Gastrocnemius medialis (tissue), 4 donors: ENCODE data around the gene TRIO. TPM values are rescaled to one million over a fixed set of nuclear protein-coding genes. Genes with fewer than 3 reads are reported as not detected.

Experiments used
- ATAC-seq, 2 donors: fragments of 150-250 bp; one replicate each; pipeline ENCODE4 v1.9.1; 2016
- DNase-seq, 2 donors: peaks; one replicate each; pipeline ENCODE4 v3.0.0-alpha.2; 2019
- H3K27ac ChIP-seq, 4 donors: fragments of 200-600 bp; sonication (generic); 1 replicate in 1 of 4; 2 replicates in 3 of 4; pipeline ENCODE4 v1.5.1; 2016 to 2018; ENCODE audit warnings: mild to moderate bottlenecking in 2 of 4, moderate library complexity in 1 of 4
- H3K27me3 ChIP-seq, 3 donors: fragments of 200-600 bp; sonication (generic) in 2 of 3; 1 replicate in 1 of 3; 2 replicates in 2 of 3; pipeline versions ENCODE4 v1.5.1 to v1.6.0; 2016 to 2019; ENCODE audit warnings: mild to moderate bottlenecking in 1 of 3, moderate library complexity in 1 of 3
- H3K36me3 ChIP-seq, 2 donors: fragments of 200-600 bp; sonication (generic) in 1 of 2; one replicate each; pipeline ENCODE4 v1.5.1; 2017 to 2018
- H3K4me1 ChIP-seq, 2 donors: fragments of 200-600 bp; sonication (generic) in 1 of 2; one replicate each; pipeline ENCODE4 v1.5.1; 2016 to 2017; ENCODE audit warnings: mild to moderate bottlenecking in 2 of 2
- H3K4me3 ChIP-seq, 4 donors: fragments of 200-600 bp; sonication (generic) in 3 of 4; 1 replicate in 1 of 4; 2 replicates in 3 of 4; pipeline ENCODE4 v1.5.1; 2016 to 2019; ENCODE audit warnings: mild to moderate bottlenecking in 2 of 4
- H3K9me3 ChIP-seq, 3 donors: fragments of 200-600 bp; sonication (generic) in 2 of 3; 1 replicate in 1 of 3; 2 replicates in 2 of 3; pipeline ENCODE4 v1.5.1; 2016 to 2019
- CTCF ChIP-seq, 5 experiments: fragments of 450-650 bp in 3 of 5; fragments of 200-600 bp in 2 of 5; sonication (generic) in 2 of 5; IDR thresholded peaks in 4 of 5; conservative IDR thresholded peaks in 1 of 5; 1 replicate in 4 of 5; 2 replicates in 1 of 5; pipeline ENCODE4 v1.5.1; 2016 to 2019; ENCODE audit warnings: antibody characterized with exemption in 5 of 5, mild to moderate bottlenecking in 3 of 5, moderate library complexity in 3 of 5
- POLR2A ChIP-seq, 2 donors: fragments of 450-650 bp; IDR thresholded peaks; one replicate each; pipeline ENCODE4 v1.6.1; 2017; ENCODE audit warnings: antibody characterized with exemption in 2 of 2, mild to moderate bottlenecking in 2 of 2, moderate library complexity in 2 of 2
- in situ Hi-C, 4 donors: fragments of 200-750 bp; cut with MboI; loops; one replicate each; pipeline versions ENCODE4 v1.15.0 to v1.8.0; 2017; ENCODE audit warnings: low sequenced_read_pairs in 4 of 4
- intact Hi-C: fragments of 100-400 bp; cut with DNase I; formaldehyde crosslinking; loops from one replicate; pipeline ENCODE4 v1.15.1; 2023; ENCODE audit warnings: low total_unique reads
- total RNA-seq, 4 donors: library from RNA; depleted of rRNA; stranded (reverse); fragments of >200 nt; gene quantifications; one replicate each; pipeline versions ENCODE4 v1.1.0 to v1.2.3, GENCODE V29; 2016

TRIO gene
- total RNA-seq, 4 donors from 2014 or later, result 31.5 to 57.5 (median 50.4) TPM

- in situ Hi-C loops, result no loop called here
- H3K4me1 ChIP-seq, result peaks cover 7 to 8% of the 10 kb centered on the region in 2 donors
- H3K27ac ChIP-seq, result peak overlapping the region; percentile 49 to 72 (median 69)
- no peaks in the 10 kb centered on the region for H3K9me3 ChIP-seq
- DNase-seq, result no peak
- TF ChIP-seq POLR2A (IDR thresholded peaks at IDR 0.05) (no peak), CTCF (IDR thresholded peaks at IDR 0.05 in 4 of 5, conservative IDR thresholded peaks at IDR 0.05 in 1 of 5) (no peak)
- H3K4me3 ChIP-seq, result no peak overlapping the region
- intact Hi-C loops, result no loop called here
- no peaks in the 10 kb centered on the region for H3K27me3 ChIP-seq
- no peaks in the 10 kb centered on the region for H3K36me3 ChIP-seq
- no peak for ATAC-seq
These were observed 296.1 kb downstream of the TRIO start for GRCh38 chr5:14439087-14439871.

GRCh38 chr5:14440223-14440581, 297.1 kb downstream of the TRIO start:
- in situ Hi-C loops (no loop called here), intact Hi-C loops (loop anchor here (5.0 kb wide), 1 partner anchor 43 kb away; no protein-coding TSS in a partner anchor)
- Histone ChIP-seq H3K27ac (peak overlapping the region; percentile 49 to 72 (median 69)), H3K4me1 (peaks cover 7 to 12% of the 10 kb centered on the region in 2 donors), H3K4me3 (peak overlapping the region; percentile 31 to 55 (median 51)), H3K36me3 (no peaks in the 10 kb centered on the region), H3K27me3 (no peaks in the 10 kb centered on the region), H3K9me3 (no peaks in the 10 kb centered on the region)
- no peak for DNase-seq
- no peak for ATAC-seq
- no peak for TF ChIP-seq CTCF (IDR thresholded peaks at IDR 0.05 in 4 of 5, conservative IDR thresholded peaks at IDR 0.05 in 1 of 5)
- TF ChIP-seq POLR2A (IDR thresholded peaks at IDR 0.05), result no peak

- DNase-seq, result peak; percentile 26 to 63
- in situ Hi-C loops (no loop called here), intact Hi-C loops (loop anchor here (5.0 kb wide), 1 partner anchor 44 kb away; no protein-coding TSS in a partner anchor)
- Histone ChIP-seq H3K36me3 (no peaks in the 10 kb centered on the region), H3K9me3 (no peaks in the 10 kb centered on the region), H3K4me1 (peaks cover 7 to 12% of the 10 kb centered on the region in 2 donors), H3K4me3 (peak overlapping the region; percentile 31 to 55 (median 51)), H3K27ac (peak overlapping the region; percentile 49 to 72 (median 69)), H3K27me3 (no peaks in the 10 kb centered on the region)
- TF ChIP-seq CTCF (IDR thresholded peaks at IDR 0.05 in 4 of 5, conservative IDR thresholded peaks at IDR 0.05 in 1 of 5), result no peak
- TF ChIP-seq POLR2A (IDR thresholded peaks at IDR 0.05), result peak in 1 of 2 donors; percentile 59
- ATAC-seq, result peak; percentile 72 to 79
These were observed 297.7 kb downstream of the TRIO start for GRCh38 chr5:14440582-14441431.

- Histone ChIP-seq H3K9me3 (no peaks in the 10 kb centered on the region), H3K4me3 (peak overlapping the region in 3 of 4 donors; percentile 31 to 55 (median 51)), H3K27ac (peak overlapping the region in 2 of 4 donors; percentile 67 to 72), H3K4me1 (peaks cover 7 to 12% of the 10 kb centered on the region in 2 donors), H3K36me3 (no peaks in the 10 kb centered on the region), H3K27me3 (no peaks in the 10 kb centered on the region)
- in situ Hi-C loops, result no loop called here
- DNase-seq (no peak), ATAC-seq (no peak)
- intact Hi-C loops, result loop anchor here (5.0 kb wide), 1 partner anchor 44 kb away; no protein-coding TSS in a partner anchor
- no peak for TF ChIP-seq CTCF (IDR thresholded peaks at IDR 0.05 in 4 of 5, conservative IDR thresholded peaks at IDR 0.05 in 1 of 5)
- no peak for TF ChIP-seq POLR2A (IDR thresholded peaks at IDR 0.05)
These were observed 298.5 kb downstream of the TRIO start for GRCh38 chr5:14441641-14442040.
